GM23338 (cell line): ENCODE measurements around the gene ASTL. TPM values are rescaled to one million over a fixed set of nuclear protein-coding genes. Genes with fewer than 3 reads are reported as not detected.

Experiments used
- ATAC-seq: fragments of 200-7000 bp; cut with Tn5 transposase; 3 replicates; pipeline ENCODE4 v1.9.1; 2020
- DNase-seq: peaks from one replicate; pipeline ENCODE4 v3.0.0-alpha.2; 2015; ENCODE audit warnings: low spot score
- H2AFZ ChIP-seq: fragments of 200-600 bp; sonication (generic); 2 replicates; pipeline ENCODE4 v1.8.0; 2016; ENCODE audit warnings: antibody characterized with exemption, mild to moderate bottlenecking, moderate library complexity
- H3F3A ChIP-seq: fragments of 200-600 bp; sonication (generic); replicated peaks from 2 replicates; pipeline ENCODE4 v1.8.0; 2017; ENCODE audit warnings: antibody characterized with exemption, mixed run types, low read depth
- H3K27ac ChIP-seq: fragments of 200-600 bp; sonication (generic); 2 replicates; pipeline ENCODE4 v1.6.1; 2016; ENCODE audit warnings: low read depth
- H3K27me3 ChIP-seq: fragments of 200-600 bp; sonication (generic); 2 replicates; pipeline ENCODE4 v1.8.0; 2016; ENCODE audit warnings: mild to moderate bottlenecking, mixed run types, moderate library complexity; ENCODE audit not compliant: insufficient read depth
- H3K36me3 ChIP-seq: fragments of 200-600 bp; sonication (generic); 2 replicates; pipeline ENCODE4 v1.8.0; 2016; ENCODE audit warnings: mild to moderate bottlenecking; ENCODE audit not compliant: insufficient read depth
- H3K4me1 ChIP-seq: fragments of 200-600 bp; sonication (generic); 2 replicates; pipeline ENCODE4 v1.8.0; 2016; ENCODE audit warnings: mild to moderate bottlenecking, moderate library complexity; ENCODE audit not compliant: insufficient read depth
- H3K4me2 ChIP-seq: fragments of 200-600 bp; sonication (generic); 2 replicates; pipeline ENCODE4 v1.7.1; 2017; ENCODE audit warnings: mixed run types
- H3K4me3 ChIP-seq: fragments of 200-600 bp; sonication (generic); 2 replicates; pipeline ENCODE4 v1.6.1; 2016; ENCODE audit warnings: mixed run types
- H3K79me2 ChIP-seq: fragments of 200-600 bp; sonication (generic); replicated peaks from 2 replicates; pipeline ENCODE4 v1.8.0; 2017; ENCODE audit warnings: mild to moderate bottlenecking; ENCODE audit not compliant: insufficient read depth
- H3K9me2 ChIP-seq: fragments of 200-600 bp; sonication (generic); 2 replicates; pipeline ENCODE4 v1.8.0; 2017; ENCODE audit not compliant: insufficient read depth
- H4K20me1 ChIP-seq: fragments of 200-600 bp; sonication (generic); replicated peaks from 2 replicates; pipeline ENCODE4 v1.8.0; 2017; ENCODE audit warnings: mild to moderate bottlenecking; ENCODE audit not compliant: insufficient read depth
- H3K27ac Mint-ChIP-seq: 2 replicates; pipeline ENCODE4 v1.8.0; 2020; ENCODE audit warnings: inconsistent platforms, mild to moderate bottlenecking, moderate library complexity, mixed read lengths
- H3K27me3 Mint-ChIP-seq: 3 replicates; pipeline ENCODE4 v1.8.0; 2022; ENCODE audit warnings: low read depth, mild to moderate bottlenecking, moderate library complexity, mixed read lengths, inconsistent platforms; ENCODE audit not compliant: insufficient read depth, poor library complexity
- H3K36me3 Mint-ChIP-seq: 3 replicates; pipeline ENCODE4 v1.8.0; 2021; ENCODE audit warnings: low read depth, mild to moderate bottlenecking, inconsistent platforms, moderate library complexity, mixed read lengths
- H3K4me1 Mint-ChIP-seq: 3 replicates; pipeline ENCODE4 v1.8.0; 2020; ENCODE audit warnings: mild to moderate bottlenecking, inconsistent platforms, mixed read lengths
- H3K4me3 Mint-ChIP-seq: 3 replicates; pipeline ENCODE4 v1.8.0; 2021; ENCODE audit warnings: moderate library complexity, mild to moderate bottlenecking, inconsistent platforms, mixed read lengths
- H3K9me3 Mint-ChIP-seq: 3 replicates; pipeline ENCODE4 v1.8.0; 2020; ENCODE audit warnings: moderate library complexity, mild to moderate bottlenecking, inconsistent platforms, mixed read lengths
- CREB1 ChIP-seq: fragments of 250-450 bp; sonication (Bioruptor Pico); IDR thresholded peaks from 2 replicates; pipeline ENCODE4 v1.5.0; 2020; ENCODE audit warnings: low read depth, mild to moderate bottlenecking, moderate library complexity
- CTCF ChIP-seq, 2 experiments: fragments of 200-600 bp in 1 of 2; sonication (generic) in 1 of 2; conservative IDR thresholded peaks; 2 replicates each; pipeline versions ENCODE4 v1.5.1 to v1.6.1; 2016 to 2017; ENCODE audit warnings: antibody characterized with exemption in 2 of 2, low read depth in 2 of 2, mild to moderate bottlenecking in 2 of 2, moderate library complexity in 1 of 2
- ETS1 ChIP-seq: IDR thresholded peaks from 2 replicates; pipeline ENCODE4 v1.6.1; 2016; ENCODE audit warnings: antibody characterized with exemption
- EZH2 ChIP-seq: fragments of 200-600 bp; sonication (generic); IDR thresholded peaks from one replicate; pipeline ENCODE4 v1.8.0; 2017; ENCODE audit warnings: antibody characterized with exemption, mild to moderate bottlenecking, low read depth; ENCODE audit not compliant: unreplicated experiment
- EZH2phosphoT487 ChIP-seq: fragments of 200-600 bp; sonication (generic); IDR thresholded peaks from one replicate; pipeline ENCODE4 v1.8.1; 2018; ENCODE audit warnings: antibody characterized with exemption; ENCODE audit not compliant: unreplicated experiment
- JUNB ChIP-seq: IDR thresholded peaks from one replicate; pipeline ENCODE4 v1.6.1; 2016; ENCODE audit warnings: antibody characterized with exemption; ENCODE audit not compliant: unreplicated experiment
- NANOG ChIP-seq: IDR thresholded peaks from 2 replicates; pipeline ENCODE4 v1.6.1; 2016; ENCODE audit warnings: antibody characterized with exemption, borderline replicate concordance
- POLR2AphosphoS5 ChIP-seq: IDR thresholded peaks from 2 replicates; pipeline ENCODE4 v1.6.1; 2016; ENCODE audit warnings: antibody characterized with exemption, low read depth
- REST ChIP-seq: IDR thresholded peaks from one replicate; pipeline ENCODE4 v1.6.1; 2018; ENCODE audit warnings: antibody characterized with exemption; ENCODE audit not compliant: unreplicated experiment
- STAT1 ChIP-seq: IDR thresholded peaks from one replicate; pipeline ENCODE4 v1.6.1; 2016; ENCODE audit warnings: antibody characterized with exemption; ENCODE audit not compliant: unreplicated experiment
- ZNF114 ChIP-seq: fragments of 250-450 bp; sonication (Bioruptor Pico); IDR thresholded peaks from 2 replicates; pipeline ENCODE4 v1.5.0; 2020; ENCODE audit warnings: mild to moderate bottlenecking, moderate library complexity
- ZNF331 ChIP-seq: fragments of 250-450 bp; sonication (Bioruptor Pico); IDR thresholded peaks from 2 replicates; pipeline ENCODE4 v1.5.0; 2020; ENCODE audit warnings: low read depth, mild to moderate bottlenecking, moderate library complexity
- ZNF462 ChIP-seq: fragments of 250-450 bp; sonication (Bioruptor Pico); IDR thresholded peaks from 2 replicates; pipeline ENCODE4 v1.5.0; 2020; ENCODE audit warnings: mild to moderate bottlenecking, moderate library complexity
- polyA plus RNA-seq: library from polyadenylated mRNA; unstranded; fragments of >200 nt; fragmentation: Nextera tagmentation; extraction: Ambion mirVana; gene quantifications from 2 replicates; pipeline ENCODE4 v1.2.1, GENCODE V29; 2016
- total RNA-seq: library from RNA; depleted of rRNA; stranded (reverse); fragments of >200 nt; shearing (Covaris generic); gene quantifications from 2 replicates; pipeline ENCODE4 v1.2.3, GENCODE V29; 2014

The ASTL gene
- total and polyA plus RNA-seq, 2 experiments from 2014 or later = 0.23 TPM; not detected in 1

- H3F3A ChIP-seq = no peaks in the 10 kb centered on the region
- Mint-ChIP-seq H3K4me1 (peaks cover 18% of the 10 kb centered on the region), H3K27me3 (peaks cover 9% of the 10 kb centered on the region), H3K27ac (no peak overlapping the region), H3K9me3 (no peaks in the 10 kb centered on the region), H3K4me3 (no peak overlapping the region), H3K36me3 (no peaks in the 10 kb centered on the region; the same call in 2 of the 3 replicates)
- H3K27ac ChIP-seq = no peak overlapping the region
- H3K4me3 ChIP-seq = no peak overlapping the region
- no peaks in the 10 kb centered on the region for H3K36me3 ChIP-seq
- no peaks in the 10 kb centered on the region; the same call in 1 of the 2 replicates for H3K9me2 ChIP-seq
- ATAC-seq (no peak), DNase-seq (no peak)
- H3K27me3 ChIP-seq = no peaks in the 10 kb centered on the region
- no peak overlapping the region for H2AFZ ChIP-seq
- no peaks in the 10 kb centered on the region for H4K20me1 ChIP-seq
- peaks cover 14% of the 10 kb centered on the region; the same call in 1 of the 2 replicates for H3K4me1 ChIP-seq
- no peaks in the 10 kb centered on the region for H3K79me2 ChIP-seq
- no peak overlapping the region for H3K4me2 ChIP-seq
- TF ChIP-seq ETS1 = no peak
- no peak for TF ChIP-seq CTCF (conservative IDR thresholded peaks at IDR 0.05; ENCODE audit: low read depth in 2 of 2)
- TF ChIP-seq REST = no peak
- no peak for TF ChIP-seq ZNF331
- TF ChIP-seq EZH2phosphoT487 = no peak
- TF ChIP-seq ZNF462 (CRISPR knock-in tag) = no peak
- TF ChIP-seq EZH2 = no peak
- TF ChIP-seq STAT1 = no peak
- TF ChIP-seq NANOG = no peak
- TF ChIP-seq POLR2AphosphoS5 = no peak
- TF ChIP-seq CREB1 (CRISPR knock-in tag) = no peak
- TF ChIP-seq JUNB = no peak
- no peak for TF ChIP-seq ZNF114 (CRISPR knock-in tag)
These were observed 43.1 kb downstream of the ASTL start for GRCh38 chr2:96095116-96095636.
